ENCODE data around the gene SLC22A17. TPM values are rescaled to one million over a fixed set of nuclear protein-coding genes. Genes with fewer than 3 reads are reported as not detected.
"Not testable (repeated sequence)": the region's sequence is repeated elsewhere in the genome, so short reads cannot be mapped to it uniquely, and the experiment has no call there.

SLC22A17 gene
- total RNA-seq: 1 to 10 TPM; 6.3 to 8.6 TPM

- H3K36me3 Mint-ChIP-seq (ENCODE audit: insufficient read depth in 2 of 2): no peaks in the 10 kb centered on the region
- ATAC-seq (replicated peaks in 1 of 2): peak; percentile 94
- peaks cover 28% of the 10 kb centered on the region for H3K27me3 Mint-ChIP-seq (ENCODE audit: low read depth)
- DNase-seq: peak; percentile 69 to 71
- peaks cover 8% of the 10 kb centered on the region for H3K4me1 Mint-ChIP-seq (ENCODE audit: low read depth)
- H3K27ac Mint-ChIP-seq: no peak within 1 kb of the TSS
- H3K4me3 Mint-ChIP-seq: peak within 1 kb of the TSS; percentile 79 to 81
- peaks cover 0 to 3% of the 10 kb centered on the region in 2 donors for H3K9me3 Mint-ChIP-seq
Measured at GRCh38 chr14:23352506-23353432, at the start of gene SLC22A17. SLC22A17 (minus strand) TSS chr14:23352887.

- Mint-ChIP-seq H3K9me3 (no peaks in the 10 kb centered on the region), H3K27me3 (ENCODE audit: low read depth) (peaks cover 9% of the 10 kb centered on the region), H3K4me3 (no peak overlapping the region), H3K36me3 (ENCODE audit: insufficient read depth in 2 of 2) (no peaks in the 10 kb centered on the region), H3K27ac (no peak overlapping the region), H3K4me1 (ENCODE audit: low read depth) (no peaks in the 10 kb centered on the region)
- ATAC-seq (replicated peaks in 1 of 2) (no peak), DNase-seq (no peak)
Measured at GRCh38 chr14:23401291-23401690, 48.6 kb upstream of the SLC22A17 start.

- not testable (repeated sequence) for DNase-seq; H3K36me3 Mint-ChIP-seq (ENCODE audit: insufficient read depth in 2 of 2); H3K27me3 Mint-ChIP-seq (ENCODE audit: low read depth); ATAC-seq (replicated peaks in 1 of 2); H3K4me1 Mint-ChIP-seq (ENCODE audit: low read depth); H3K9me3 Mint-ChIP-seq; H3K4me3 Mint-ChIP-seq; H3K27ac Mint-ChIP-seq
Measured at GRCh38 chr14:23400496-23401149, 47.9 kb upstream of the SLC22A17 start.

- DNase-seq (no peak), ATAC-seq (replicated peaks in 1 of 2) (no peak)
- Mint-ChIP-seq H3K4me3 (no peak overlapping the region), H3K36me3 (ENCODE audit: insufficient read depth in 2 of 2) (no peaks in the 10 kb centered on the region), H3K27me3 (ENCODE audit: low read depth) (peaks cover 9% of the 10 kb centered on the region), H3K27ac (no peak overlapping the region), H3K4me1 (ENCODE audit: low read depth) (no peaks in the 10 kb centered on the region), H3K9me3 (no peaks in the 10 kb centered on the region)
Measured at GRCh38 chr14:23399591-23399990, 46.9 kb upstream of the SLC22A17 start.

GRCh38 chr14:23399136-23399535, 46.4 kb upstream of the SLC22A17 start:
- H3K4me1 Mint-ChIP-seq (ENCODE audit: low read depth): no peaks in the 10 kb centered on the region
- H3K4me3 Mint-ChIP-seq: no peak overlapping the region
- H3K9me3 Mint-ChIP-seq: no peaks in the 10 kb centered on the region
- DNase-seq (no peak), ATAC-seq (replicated peaks in 1 of 2) (no peak)
- H3K36me3 Mint-ChIP-seq (ENCODE audit: insufficient read depth in 2 of 2): no peaks in the 10 kb centered on the region
- peaks cover 9% of the 10 kb centered on the region for H3K27me3 Mint-ChIP-seq (ENCODE audit: low read depth)
- no peak overlapping the region for H3K27ac Mint-ChIP-seq

GRCh38 chr14:23398348-23398747, 45.7 kb upstream of the SLC22A17 start:
- no peak for ATAC-seq (replicated peaks in 1 of 2)
- Mint-ChIP-seq H3K27ac (no peak overlapping the region), H3K9me3 (no peaks in the 10 kb centered on the region), H3K4me1 (ENCODE audit: low read depth) (no peaks in the 10 kb centered on the region), H3K27me3 (ENCODE audit: low read depth) (peaks cover 9% of the 10 kb centered on the region), H3K4me3 (no peak overlapping the region), H3K36me3 (ENCODE audit: insufficient read depth in 2 of 2) (no peaks in the 10 kb centered on the region)
- DNase-seq: no peak

GRCh38 chr14:23396781-23397407, 44.2 kb upstream of the SLC22A17 start:
- no peaks in the 10 kb centered on the region for H3K27me3 Mint-ChIP-seq (ENCODE audit: low read depth)
- H3K4me3 Mint-ChIP-seq: no peak overlapping the region
- DNase-seq (no peak), ATAC-seq (replicated peaks in 1 of 2) (no peak)
- H3K4me1 Mint-ChIP-seq (ENCODE audit: low read depth): no peaks in the 10 kb centered on the region
- H3K27ac Mint-ChIP-seq: no peak overlapping the region
- no peaks in the 10 kb centered on the region for H3K36me3 Mint-ChIP-seq (ENCODE audit: insufficient read depth in 2 of 2)
- no peaks in the 10 kb centered on the region for H3K9me3 Mint-ChIP-seq

GRCh38 chr14:23396126-23396525, 43.4 kb upstream of the SLC22A17 start:
- Mint-ChIP-seq H3K4me1 (ENCODE audit: low read depth) (no peaks in the 10 kb centered on the region), H3K27ac (no peak overlapping the region), H3K27me3 (ENCODE audit: low read depth) (no peaks in the 10 kb centered on the region), H3K36me3 (ENCODE audit: insufficient read depth in 2 of 2) (no peaks in the 10 kb centered on the region), H3K4me3 (no peak overlapping the region), H3K9me3 (no peaks in the 10 kb centered on the region)
- ATAC-seq (replicated peaks in 1 of 2) (no peak), DNase-seq (no peak)

- DNase-seq (no peak), ATAC-seq (replicated peaks in 1 of 2) (no peak)
- no peaks in the 10 kb centered on the region for H3K27me3 Mint-ChIP-seq (ENCODE audit: low read depth)
- H3K27ac Mint-ChIP-seq: no peak overlapping the region
- H3K4me1 Mint-ChIP-seq (ENCODE audit: low read depth): no peaks in the 10 kb centered on the region
- no peaks in the 10 kb centered on the region for H3K36me3 Mint-ChIP-seq (ENCODE audit: insufficient read depth in 2 of 2)
- H3K9me3 Mint-ChIP-seq: no peaks in the 10 kb centered on the region
- no peak overlapping the region for H3K4me3 Mint-ChIP-seq
Measured at GRCh38 chr14:23392613-23393012, 39.9 kb upstream of the SLC22A17 start.

GRCh38 chr14:23389871-23390270, 37.2 kb upstream of the SLC22A17 start:
- not testable (repeated sequence) for H3K27me3 Mint-ChIP-seq (ENCODE audit: low read depth); H3K4me1 Mint-ChIP-seq (ENCODE audit: low read depth); H3K4me3 Mint-ChIP-seq; H3K9me3 Mint-ChIP-seq; H3K27ac Mint-ChIP-seq; H3K36me3 Mint-ChIP-seq (ENCODE audit: insufficient read depth in 2 of 2); DNase-seq; ATAC-seq (replicated peaks in 1 of 2)

GRCh38 chr14:23389396-23389795, 36.7 kb upstream of the SLC22A17 start:
- DNase-seq (no peak), ATAC-seq (replicated peaks in 1 of 2) (no peak)
- Mint-ChIP-seq H3K27ac (no peak overlapping the region), H3K4me3 (no peak overlapping the region), H3K4me1 (ENCODE audit: low read depth) (no peaks in the 10 kb centered on the region), H3K27me3 (ENCODE audit: low read depth) (no peaks in the 10 kb centered on the region), H3K36me3 (ENCODE audit: insufficient read depth in 2 of 2) (no peaks in the 10 kb centered on the region), H3K9me3 (no peaks in the 10 kb centered on the region)

- no peaks in the 10 kb centered on the region for H3K9me3 Mint-ChIP-seq
- no peak overlapping the region for H3K27ac Mint-ChIP-seq
- no peaks in the 10 kb centered on the region for H3K36me3 Mint-ChIP-seq (ENCODE audit: insufficient read depth in 2 of 2)
- no peaks in the 10 kb centered on the region for H3K4me1 Mint-ChIP-seq (ENCODE audit: low read depth)
- no peak overlapping the region for H3K4me3 Mint-ChIP-seq
- ATAC-seq (replicated peaks in 1 of 2) (no peak), DNase-seq (no peak)
- no peaks in the 10 kb centered on the region for H3K27me3 Mint-ChIP-seq (ENCODE audit: low read depth)
Measured at GRCh38 chr14:23388996-23389395, 36.3 kb upstream of the SLC22A17 start.
